IMR-90 (cell line): ENCODE results near the gene SASH3. TPM values are rescaled to one million over a fixed set of nuclear protein-coding genes. Genes with fewer than 3 reads are reported as not detected.

ENCODE experiments used
- ATAC-seq: fragments of 200-7000 bp; cut with Tn5 transposase; 2 replicates; pipeline ENCODE4 v1.9.1; 2020; ENCODE audit warnings: low read depth, mild to moderate bottlenecking, moderate library complexity
- BruUV-seq: library from RNA; stranded (reverse); fragments of 400-500 nt; replicated peaks from 2 replicates; lab custom pipeline; 2021; lab: Mats Ljungman, UMichigan
- CTCF ChIA-PET: fragments of 300-600 bp; formaldehyde crosslinking; extraction: SDS; loops from one replicate; lab custom pipeline; 2021; ENCODE audit warnings: antibody characterized with exemption; lab: Yijun Ruan, JAX
- POLR2A ChIA-PET: fragments of 300-600 bp; sonication (Branson Sonifier 250); formaldehyde crosslinking; loops from one replicate; lab custom pipeline; 2022; ENCODE audit warnings: antibody characterized with exemption; ENCODE audit not compliant: unreplicated experiment; lab: Charles Lee
- DNase-seq: peaks from one replicate; pipeline ENCODE4 v3.0.0; 2013
- H2AFZ ChIP-seq: replicated peaks from 2 replicates; pipeline ENCODE3; 2013; ENCODE audit warnings: low read length, mild to moderate bottlenecking; ENCODE audit not compliant: poor library complexity
- H2AK5ac ChIP-seq: 2 replicates; pipeline ENCODE4 v1.6.1; 2013; ENCODE audit warnings: low read depth, low read length, inconsistent platforms
- H2AK9ac ChIP-seq: replicated peaks from 2 replicates; pipeline ENCODE3; 2013; ENCODE audit warnings: mild to moderate bottlenecking, low read depth, low read length, moderate library complexity; ENCODE audit not compliant: poor library complexity
- H2BK120ac ChIP-seq: 2 replicates; pipeline ENCODE4 v1.6.1; 2013; ENCODE audit warnings: low read depth, low read length, inconsistent platforms
- H2BK15ac ChIP-seq: 3 replicates; pipeline ENCODE4 v1.6.1; 2013; ENCODE audit warnings: low read depth, low read length, inconsistent platforms
- H2BK20ac ChIP-seq: 2 replicates; pipeline ENCODE4 v1.6.1; 2013; ENCODE audit warnings: low read depth, mild to moderate bottlenecking, inconsistent platforms, low read length, moderate library complexity
- H2BK5ac ChIP-seq: 2 replicates; pipeline ENCODE4 v1.6.1; 2013; ENCODE audit warnings: mild to moderate bottlenecking, low read depth, low read length, inconsistent platforms; ENCODE audit not compliant: poor library complexity, severe bottlenecking
- H3K14ac ChIP-seq: replicated peaks from 2 replicates; pipeline ENCODE4 v1.6.1; 2013; ENCODE audit warnings: low read depth, low read length, inconsistent platforms
- H3K18ac ChIP-seq: 2 replicates; pipeline ENCODE4 v1.6.1; 2013; ENCODE audit warnings: low read depth, low read length, control low read depth
- H3K23ac ChIP-seq: 2 replicates; pipeline ENCODE4 v1.6.1; 2013; ENCODE audit warnings: low read depth, low read length, inconsistent platforms
- H3K27ac ChIP-seq: 2 replicates; pipeline ENCODE4 v1.5.1; 2013; ENCODE audit warnings: mild to moderate bottlenecking, control low read depth, low read length; ENCODE audit not compliant: insufficient read depth
- H3K27me3 ChIP-seq: 2 replicates; pipeline ENCODE4 v1.6.1; 2013; ENCODE audit warnings: low read length; ENCODE audit not compliant: control insufficient read depth, insufficient read depth
- H3K36me3 ChIP-seq: 2 replicates; pipeline ENCODE4 v1.6.1; 2013; ENCODE audit warnings: low read length, mixed read lengths; ENCODE audit not compliant: control insufficient read depth, insufficient read depth
- H3K4ac ChIP-seq: 2 replicates; pipeline ENCODE4 v1.6.1; 2013; ENCODE audit warnings: low read depth, low read length, inconsistent platforms
- H3K4me1 ChIP-seq: 2 replicates; pipeline ENCODE4 v1.6.1; 2013; ENCODE audit warnings: low read length, mixed read lengths; ENCODE audit not compliant: control insufficient read depth, insufficient read depth
- H3K4me2 ChIP-seq: 2 replicates; pipeline ENCODE4 v1.6.1; 2013; ENCODE audit warnings: low read depth, mild to moderate bottlenecking, control low read depth, low read length, moderate library complexity
- H3K4me3 ChIP-seq: 2 replicates; pipeline ENCODE4 v1.5.1; 2013; ENCODE audit warnings: low read depth, mild to moderate bottlenecking, control low read depth, low read length, moderate library complexity; ENCODE audit not compliant: insufficient read depth
- H3K56ac ChIP-seq: 2 replicates; pipeline ENCODE4 v1.6.1; 2013; ENCODE audit warnings: low read length, inconsistent platforms; ENCODE audit not compliant: insufficient read depth; ENCODE audit errors: extremely low read depth
- H3K79me1 ChIP-seq, 2 experiments: 2 replicates each; pipeline ENCODE4 v1.6.1; 2013; ENCODE audit warnings: low read length in 2 of 2, inconsistent platforms in 1 of 2, low read depth in 1 of 2
- H3K9ac ChIP-seq: 2 replicates; pipeline ENCODE4 v1.6.1; 2013; ENCODE audit warnings: low read depth, low read length, control low read depth
- H3K9me1 ChIP-seq: 2 replicates; pipeline ENCODE4 v1.6.1; 2013; ENCODE audit warnings: low read length, inconsistent platforms; ENCODE audit not compliant: insufficient read depth
- H3K9me3 ChIP-seq: 2 replicates; pipeline ENCODE4 v1.6.1; 2013; ENCODE audit warnings: low read length; ENCODE audit not compliant: control insufficient read depth, insufficient read depth
- H4K20me1 ChIP-seq: 2 replicates; pipeline ENCODE4 v1.6.1; 2013; ENCODE audit warnings: low read length, inconsistent platforms; ENCODE audit not compliant: insufficient read depth
- H4K5ac ChIP-seq: 2 replicates; pipeline ENCODE4 v1.6.1; 2013; ENCODE audit warnings: mild to moderate bottlenecking, low read depth, low read length, control low read depth
- H4K8ac ChIP-seq, 2 experiments: 2 replicates each; pipeline ENCODE4 v1.6.1; 2013; ENCODE audit warnings: low read depth in 2 of 2, low read length in 2 of 2, control low read depth in 1 of 2, inconsistent platforms in 1 of 2
- H4K91ac ChIP-seq: 2 replicates; pipeline ENCODE4 v1.6.1; 2013; ENCODE audit warnings: low read depth, low read length, inconsistent platforms; ENCODE audit not compliant: insufficient read depth
- BHLHE40 ChIP-seq: fragments of 150-350 bp; IDR thresholded peaks from 2 replicates; pipeline ENCODE4 v1.6.1; 2016; ENCODE audit warnings: mild to moderate bottlenecking, low read depth, low read length
- CEBPB ChIP-seq: IDR thresholded peaks from 2 replicates; pipeline ENCODE4 v1.6.1; 2012; ENCODE audit warnings: low read depth, low read length, improper control_type of control experiment
- CHD1 ChIP-seq: IDR thresholded peaks from 2 replicates; pipeline ENCODE4 v1.6.1; 2012; ENCODE audit warnings: low read depth, low read length, improper control_type of control experiment
- FOS ChIP-seq: fragments of 150-350 bp; IDR thresholded peaks from 2 replicates; pipeline ENCODE4 v1.6.1; 2016; ENCODE audit warnings: low read depth, low read length
- MAFK ChIP-seq: IDR thresholded peaks from 2 replicates; pipeline ENCODE4 v1.6.1; 2012; ENCODE audit warnings: low read depth, low read length, improper control_type of control experiment
- MAZ ChIP-seq: IDR thresholded peaks from 2 replicates; pipeline ENCODE4 v1.6.1; 2012; ENCODE audit warnings: low read depth, mild to moderate bottlenecking, low read length, improper control_type of control experiment, moderate library complexity, borderline replicate concordance
- MXI1 ChIP-seq: IDR thresholded peaks from 2 replicates; pipeline ENCODE4 v1.6.1; 2012; ENCODE audit warnings: low read depth, mild to moderate bottlenecking, low read length, moderate library complexity, borderline replicate concordance
- NFE2L2 ChIP-seq: fragments of 150-350 bp; IDR thresholded peaks from 2 replicates; pipeline ENCODE4 v1.6.1; 2016; ENCODE audit warnings: low read depth, mild to moderate bottlenecking, low read length
- POLR2A ChIP-seq: IDR thresholded peaks from 2 replicates; pipeline ENCODE4 v1.6.1; 2012; ENCODE audit warnings: mild to moderate bottlenecking, low read depth, low read length
- RAD21 ChIP-seq: IDR thresholded peaks from 2 replicates; pipeline ENCODE4 v1.6.1; 2012; ENCODE audit warnings: low read length, improper control_type of control experiment
- RCOR1 ChIP-seq: IDR thresholded peaks from 2 replicates; pipeline ENCODE4 v1.6.1; 2012; ENCODE audit warnings: mild to moderate bottlenecking, low read length, improper control_type of control experiment; ENCODE audit not compliant: insufficient replicate concordance
- SMC3 ChIP-seq: fragments of 150-350 bp; IDR thresholded peaks from 2 replicates; pipeline ENCODE4 v1.6.1; 2016; ENCODE audit warnings: low read depth, mild to moderate bottlenecking, antibody characterized with exemption, low read length, moderate library complexity
- WGBS, 2 experiments: methylation state at CpG; one replicate each; pipeline versions ENCODE4 v1.1.5 to v1.1.7; 2013; ENCODE audit warnings: missing lambda C conversion rate in 2 of 2; ENCODE audit not compliant: insufficient read length in 1 of 2; ENCODE audit errors: extremely low coverage in 2 of 2; 5-methylcytosine and 5-hydroxymethylcytosine counted together
- dilution Hi-C: fragments of 300-500 bp; cut with HindIII; formaldehyde crosslinking; loops from one replicate; pipeline ENCODE4 v1.14.3; 2018; ENCODE audit warnings: low sequenced_read_pairs; ENCODE audit not compliant: unreplicated experiment
- in situ Hi-C: fragments of 300-500 bp; cut with MboI; formaldehyde crosslinking; loops from 3 replicates; pipeline ENCODE4 v1.14.3; 2019; ENCODE audit warnings: low sequenced_read_pairs, inconsistent platforms, mixed read lengths
- intact Hi-C: fragments of 100-400 bp; cut with micrococcal nuclease; formaldehyde crosslinking; loops from 2 replicates; pipeline ENCODE4 v1.10.0; 2022
- polyA plus RNA-seq, 3 experiments: library from polyadenylated mRNA; depleted of rRNA; stranded (reverse); fragments of >200 nt; gene quantifications; 2 replicates each; pipeline ENCODE4 v1.2.3, GENCODE V29; 2012; ENCODE audit warnings: low replicate concordance in 1 of 3
- total RNA-seq: library from RNA; depleted of rRNA; stranded (reverse); fragments of >200 nt; gene quantifications from 2 replicates; pipeline ENCODE4 v1.2.3, GENCODE V29; 2012
- TF ChIP-seq, protein P1 (sequence below): conservative IDR thresholded peaks from 2 replicates; pipeline ENCODE4 v1.5.1; 2012; ENCODE audit warnings: mild to moderate bottlenecking, low read depth, low read length, improper control_type of control experiment

The SASH3 gene
- total and polyA plus RNA-seq, 2 of the 4 experiments (the other 2 are of a cell fraction) = not detected

GRCh38 chrX:129741880-129742758, 37.6 kb upstream of the SASH3 start:
- no peak overlapping the region for H2BK20ac ChIP-seq
- no peaks in the 10 kb centered on the region for H4K20me1 ChIP-seq
- H4K8ac ChIP-seq = no peak overlapping the region
- no peaks in the 10 kb centered on the region for H3K9me3 ChIP-seq
- no peak overlapping the region for H2AK9ac ChIP-seq
- H2AK5ac ChIP-seq = no peak overlapping the region
- H3K9me1 ChIP-seq = no peaks in the 10 kb centered on the region
- no peak overlapping the region for H2BK15ac ChIP-seq
- TF ChIP-seq BHLHE40 (no peak), CEBPB (no peak), MAZ (no peak), RAD21 (no peak), MXI1 (no peak), SMC3 (no peak), FOS (no peak), CHD1 (no peak), RCOR1 (no peak), MAFK (no peak), NFE2L2 (no peak), POLR2A (no peak)
- TF ChIP-seq, protein P1, sequence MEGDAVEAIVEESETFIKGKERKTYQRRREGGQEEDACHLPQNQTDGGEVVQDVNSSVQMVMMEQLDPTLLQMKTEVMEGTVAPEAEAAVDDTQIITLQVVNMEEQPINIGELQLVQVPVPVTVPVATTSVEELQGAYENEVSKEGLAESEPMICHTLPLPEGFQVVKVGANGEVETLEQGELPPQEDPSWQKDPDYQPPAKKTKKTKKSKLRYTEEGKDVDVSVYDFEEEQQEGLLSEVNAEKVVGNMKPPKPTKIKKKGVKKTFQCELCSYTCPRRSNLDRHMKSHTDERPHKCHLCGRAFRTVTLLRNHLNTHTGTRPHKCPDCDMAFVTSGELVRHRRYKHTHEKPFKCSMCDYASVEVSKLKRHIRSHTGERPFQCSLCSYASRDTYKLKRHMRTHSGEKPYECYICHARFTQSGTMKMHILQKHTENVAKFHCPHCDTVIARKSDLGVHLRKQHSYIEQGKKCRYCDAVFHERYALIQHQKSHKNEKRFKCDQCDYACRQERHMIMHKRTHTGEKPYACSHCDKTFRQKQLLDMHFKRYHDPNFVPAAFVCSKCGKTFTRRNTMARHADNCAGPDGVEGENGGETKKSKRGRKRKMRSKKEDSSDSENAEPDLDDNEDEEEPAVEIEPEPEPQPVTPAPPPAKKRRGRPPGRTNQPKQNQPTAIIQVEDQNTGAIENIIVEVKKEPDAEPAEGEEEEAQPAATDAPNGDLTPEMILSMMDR = no peak
- H3K27ac ChIP-seq = no peak overlapping the region
- H3K4me1 ChIP-seq = peaks cover 7% of the 10 kb centered on the region; the same call in 1 of the 2 replicates
- no peak overlapping the region for H3K23ac ChIP-seq
- H3K9ac ChIP-seq = no peak overlapping the region
- no peaks in the 10 kb centered on the region for H3K36me3 ChIP-seq
- no peak overlapping the region for H3K14ac ChIP-seq
- BruUV-seq = no TSS peak
- no peaks in the 10 kb centered on the region for H3K79me1 ChIP-seq
- no peak overlapping the region for H3K4me3 ChIP-seq
- POLR2A ChIA-PET = no interaction called here
- in situ Hi-C loops (no loop called here), intact Hi-C loops (no loop called here), dilution Hi-C loops (no loop called here)
- no peak for ATAC-seq
- no peak overlapping the region for H4K5ac ChIP-seq
- H3K56ac ChIP-seq = no peak overlapping the region
- no peak overlapping the region for H2BK120ac ChIP-seq
- no peak overlapping the region for H4K91ac ChIP-seq
- H2AFZ ChIP-seq = no peak overlapping the region
- H2BK5ac ChIP-seq = no peak overlapping the region
- H3K27me3 ChIP-seq = peaks cover 18% of the 10 kb centered on the region; the same call in 1 of the 2 replicates
- H3K4ac ChIP-seq = no peak overlapping the region
- no peak for DNase-seq
- no peak overlapping the region for H3K18ac ChIP-seq
- no peak overlapping the region for H3K4me2 ChIP-seq
- CTCF ChIA-PET = no interaction called here
- WGBS, 2 experiments = 60% methylated on average over 1 of the region's 21 CpGs; no CpG with 5 or more reads in 1 of the 2 experiments
